ENCODE measurements around the gene STARD7. TPM values are rescaled to one million over a fixed set of nuclear protein-coding genes. Genes with fewer than 3 reads are reported as not detected.

The STARD7 gene
- total and polyA plus RNA-seq, 10 of the 15 experiments (the other 5 are each of a cell fraction or from before 2014, with no cell fraction given) = 85.4 to 237 (median 153) TPM

DNA sequence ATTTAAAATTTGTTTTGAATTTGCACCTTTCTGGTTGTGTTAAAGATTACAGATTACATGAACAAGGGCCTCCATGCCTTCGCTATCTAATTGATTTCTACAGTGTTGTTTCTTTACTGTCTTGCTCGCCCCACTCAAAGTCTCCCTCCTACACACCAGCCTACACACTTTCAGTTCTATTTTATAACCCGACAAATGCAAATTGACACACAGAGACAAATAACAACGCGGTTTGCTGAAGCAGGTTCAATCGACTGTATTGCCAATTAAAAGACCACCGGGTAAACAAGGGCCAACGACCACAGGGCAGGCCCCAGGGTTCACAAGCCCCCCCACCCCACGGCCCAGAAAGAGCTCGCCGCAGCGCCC is 869 bp downstream of the STARD7 start (continued):
- TF ChIP-seq, protein P1, sequence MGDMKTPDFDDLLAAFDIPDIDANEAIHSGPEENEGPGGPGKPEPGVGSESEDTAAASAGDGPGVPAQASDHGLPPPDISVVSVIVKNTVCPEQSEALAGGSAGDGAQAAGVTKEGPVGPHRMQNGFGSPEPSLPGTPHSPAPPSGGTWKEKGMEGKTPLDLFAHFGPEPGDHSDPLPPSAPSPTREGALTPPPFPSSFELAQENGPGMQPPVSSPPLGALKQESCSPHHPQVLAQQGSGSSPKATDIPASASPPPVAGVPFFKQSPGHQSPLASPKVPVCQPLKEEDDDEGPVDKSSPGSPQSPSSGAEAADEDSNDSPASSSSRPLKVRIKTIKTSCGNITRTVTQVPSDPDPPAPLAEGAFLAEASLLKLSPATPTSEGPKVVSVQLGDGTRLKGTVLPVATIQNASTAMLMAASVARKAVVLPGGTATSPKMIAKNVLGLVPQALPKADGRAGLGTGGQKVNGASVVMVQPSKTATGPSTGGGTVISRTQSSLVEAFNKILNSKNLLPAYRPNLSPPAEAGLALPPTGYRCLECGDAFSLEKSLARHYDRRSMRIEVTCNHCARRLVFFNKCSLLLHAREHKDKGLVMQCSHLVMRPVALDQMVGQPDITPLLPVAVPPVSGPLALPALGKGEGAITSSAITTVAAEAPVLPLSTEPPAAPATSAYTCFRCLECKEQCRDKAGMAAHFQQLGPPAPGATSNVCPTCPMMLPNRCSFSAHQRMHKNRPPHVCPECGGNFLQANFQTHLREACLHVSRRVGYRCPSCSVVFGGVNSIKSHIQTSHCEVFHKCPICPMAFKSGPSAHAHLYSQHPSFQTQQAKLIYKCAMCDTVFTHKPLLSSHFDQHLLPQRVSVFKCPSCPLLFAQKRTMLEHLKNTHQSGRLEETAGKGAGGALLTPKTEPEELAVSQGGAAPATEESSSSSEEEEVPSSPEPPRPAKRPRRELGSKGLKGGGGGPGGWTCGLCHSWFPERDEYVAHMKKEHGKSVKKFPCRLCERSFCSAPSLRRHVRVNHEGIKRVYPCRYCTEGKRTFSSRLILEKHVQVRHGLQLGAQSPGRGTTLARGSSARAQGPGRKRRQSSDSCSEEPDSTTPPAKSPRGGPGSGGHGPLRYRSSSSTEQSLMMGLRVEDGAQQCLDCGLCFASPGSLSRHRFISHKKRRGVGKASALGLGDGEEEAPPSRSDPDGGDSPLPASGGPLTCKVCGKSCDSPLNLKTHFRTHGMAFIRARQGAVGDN (IDR thresholded peaks at IDR 0.05) = no peak
- TF ChIP-seq WRNIP1 (IDR thresholded peaks at IDR 0.05; ENCODE audit: borderline replicate concordance, low read depth, low read length) = 0 out of 2 replicates have a peak, but pooled peaks have one; percentile 34
- TF ChIP-seq SREBF1 (IDR thresholded peaks at IDR 0.05; ENCODE audit: low read length) = no peak
- peak; percentile 31; the same call in 1 of the 2 replicates for TF ChIP-seq CREM (IDR thresholded peaks at IDR 0.05; ENCODE audit: low read depth)
- no peak for TF ChIP-seq NFXL1 (IDR thresholded peaks at IDR 0.05; ENCODE audit: borderline replicate concordance)
- no peak for TF ChIP-seq ZNF207 (IDR thresholded peaks at IDR 0.05; ENCODE audit: borderline replicate concordance)
- peak; percentile 55; the same call in 1 of the 3 replicates for TF ChIP-seq POU2F2 (IDR thresholded peaks at IDR 0.05; ENCODE audit: borderline replicate concordance, low read depth, low read length)
- no peak for TF ChIP-seq HDAC2 (IDR thresholded peaks at IDR 0.05)
- no peak for TF ChIP-seq BRCA1 (IDR thresholded peaks at IDR 0.05; ENCODE audit: low read depth, low read length)
- no peak for TF ChIP-seq HDGF (IDR thresholded peaks at IDR 0.05)
- no peak for TF ChIP-seq HDAC6 (IDR thresholded peaks at IDR 0.05; ENCODE audit: unreplicated experiment)
- no peak for TF ChIP-seq SREBF2 (IDR thresholded peaks at IDR 0.05; ENCODE audit: low read length)
- TF ChIP-seq, protein P2, sequence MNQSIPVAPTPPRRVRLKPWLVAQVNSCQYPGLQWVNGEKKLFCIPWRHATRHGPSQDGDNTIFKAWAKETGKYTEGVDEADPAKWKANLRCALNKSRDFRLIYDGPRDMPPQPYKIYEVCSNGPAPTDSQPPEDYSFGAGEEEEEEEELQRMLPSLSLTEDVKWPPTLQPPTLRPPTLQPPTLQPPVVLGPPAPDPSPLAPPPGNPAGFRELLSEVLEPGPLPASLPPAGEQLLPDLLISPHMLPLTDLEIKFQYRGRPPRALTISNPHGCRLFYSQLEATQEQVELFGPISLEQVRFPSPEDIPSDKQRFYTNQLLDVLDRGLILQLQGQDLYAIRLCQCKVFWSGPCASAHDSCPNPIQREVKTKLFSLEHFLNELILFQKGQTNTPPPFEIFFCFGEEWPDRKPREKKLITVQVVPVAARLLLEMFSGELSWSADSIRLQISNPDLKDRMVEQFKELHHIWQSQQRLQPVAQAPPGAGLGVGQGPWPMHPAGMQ (IDR thresholded peaks at IDR 0.05; ENCODE audit: borderline replicate concordance) = no peak
- TF ChIP-seq, protein P3, sequence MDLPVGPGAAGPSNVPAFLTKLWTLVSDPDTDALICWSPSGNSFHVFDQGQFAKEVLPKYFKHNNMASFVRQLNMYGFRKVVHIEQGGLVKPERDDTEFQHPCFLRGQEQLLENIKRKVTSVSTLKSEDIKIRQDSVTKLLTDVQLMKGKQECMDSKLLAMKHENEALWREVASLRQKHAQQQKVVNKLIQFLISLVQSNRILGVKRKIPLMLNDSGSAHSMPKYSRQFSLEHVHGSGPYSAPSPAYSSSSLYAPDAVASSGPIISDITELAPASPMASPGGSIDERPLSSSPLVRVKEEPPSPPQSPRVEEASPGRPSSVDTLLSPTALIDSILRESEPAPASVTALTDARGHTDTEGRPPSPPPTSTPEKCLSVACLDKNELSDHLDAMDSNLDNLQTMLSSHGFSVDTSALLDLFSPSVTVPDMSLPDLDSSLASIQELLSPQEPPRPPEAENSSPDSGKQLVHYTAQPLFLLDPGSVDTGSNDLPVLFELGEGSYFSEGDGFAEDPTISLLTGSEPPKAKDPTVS (IDR thresholded peaks at IDR 0.05; ENCODE audit: low read depth, low read length) = no peak
- TF ChIP-seq, protein P4, sequence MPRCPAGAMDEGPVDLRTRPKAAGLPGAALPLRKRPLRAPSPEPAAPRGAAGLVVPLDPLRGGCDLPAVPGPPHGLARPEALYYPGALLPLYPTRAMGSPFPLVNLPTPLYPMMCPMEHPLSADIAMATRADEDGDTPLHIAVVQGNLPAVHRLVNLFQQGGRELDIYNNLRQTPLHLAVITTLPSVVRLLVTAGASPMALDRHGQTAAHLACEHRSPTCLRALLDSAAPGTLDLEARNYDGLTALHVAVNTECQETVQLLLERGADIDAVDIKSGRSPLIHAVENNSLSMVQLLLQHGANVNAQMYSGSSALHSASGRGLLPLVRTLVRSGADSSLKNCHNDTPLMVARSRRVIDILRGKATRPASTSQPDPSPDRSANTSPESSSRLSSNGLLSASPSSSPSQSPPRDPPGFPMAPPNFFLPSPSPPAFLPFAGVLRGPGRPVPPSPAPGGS (IDR thresholded peaks at IDR 0.05; ENCODE audit: borderline replicate concordance, insufficient read depth, low read depth, low read length, poor library complexity, severe bottlenecking) = no peak
- TF ChIP-seq, protein P5, sequence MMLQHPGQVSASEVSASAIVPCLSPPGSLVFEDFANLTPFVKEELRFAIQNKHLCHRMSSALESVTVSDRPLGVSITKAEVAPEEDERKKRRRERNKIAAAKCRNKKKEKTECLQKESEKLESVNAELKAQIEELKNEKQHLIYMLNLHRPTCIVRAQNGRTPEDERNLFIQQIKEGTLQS (IDR thresholded peaks at IDR 0.05; ENCODE audit: borderline replicate concordance, extremely low read depth, low read depth, low read length) = no peak
- no peak for TF ChIP-seq CEBPB (IDR thresholded peaks at IDR 0.05; ENCODE audit: borderline replicate concordance in 1 of 2, low read depth in 2 of 2, low read length in 2 of 2)
- TF ChIP-seq FOXK2 (IDR thresholded peaks at IDR 0.05) = no peak
- no peak for TF ChIP-seq BCL11A (IDR thresholded peaks at IDR 0.05; ENCODE audit: low read depth, low read length)
- TF ChIP-seq MTA3 (IDR thresholded peaks at IDR 0.05; ENCODE audit: borderline replicate concordance, low read length) = no peak
- TF ChIP-seq JUND (IDR thresholded peaks at IDR 0.05; ENCODE audit: low read depth, low read length) = no peak
- no peak for TF ChIP-seq RAD21 (IDR thresholded peaks at IDR 0.05; ENCODE audit: insufficient read depth, low read depth, low read length)
- no peak for TF ChIP-seq BACH1 (IDR thresholded peaks at IDR 0.05; ENCODE audit: borderline replicate concordance)
- TF ChIP-seq ZNF384 (IDR thresholded peaks at IDR 0.05; ENCODE audit: borderline replicate concordance, low read depth, low read length) = no peak

Measured in GM12878 (cell line).